HepG2 (cell line): ENCODE measurements around the gene ING2. TPM values are rescaled to one million over a fixed set of nuclear protein-coding genes. Genes with fewer than 3 reads are reported as not detected.

Experiments
- CC2D1A ChIP-seq: sonication (generic); formaldehyde crosslinking; IDR thresholded peaks from 2 replicates; pipeline ENCODE4 v1.8.1; 2023; ENCODE audit warnings: mild to moderate bottlenecking, missing genetic modification reagents
- FOXP4 ChIP-seq: sonication (generic); formaldehyde crosslinking; IDR thresholded peaks from 2 replicates; pipeline ENCODE4 v1.4.0; 2020; ENCODE audit warnings: missing genetic modification reagents
- GMEB1 ChIP-seq: sonication (generic); formaldehyde crosslinking; IDR thresholded peaks from 2 replicates; pipeline ENCODE4 v1.5.1; 2020; ENCODE audit warnings: missing genetic modification reagents, mild to moderate bottlenecking, borderline replicate concordance
- MEF2D ChIP-seq: sonication (generic); formaldehyde crosslinking; IDR thresholded peaks from 2 replicates; pipeline ENCODE4 v1.5.1; 2020; ENCODE audit warnings: mild to moderate bottlenecking, missing genetic modification reagents
- MYC ChIP-seq: sonication (generic); formaldehyde crosslinking; IDR thresholded peaks from 2 replicates; pipeline ENCODE4 v1.9.0; 2021; ENCODE audit warnings: missing genetic modification reagents, borderline replicate concordance
- NFE2 ChIP-seq: sonication (generic); formaldehyde crosslinking; IDR thresholded peaks from 2 replicates; pipeline ENCODE4 v1.4.0; 2020; ENCODE audit warnings: missing genetic modification reagents
- SIN3B ChIP-seq: fragments of 150-350 bp; IDR thresholded peaks from 2 replicates; pipeline ENCODE4 v1.6.1; 2014; ENCODE audit warnings: low read length
- SMC3 ChIP-seq: IDR thresholded peaks from 2 replicates; pipeline ENCODE4 v1.6.1; 2011; ENCODE audit warnings: low read length, improper control_type of control experiment
- SRY ChIP-seq: sonication (generic); formaldehyde crosslinking; IDR thresholded peaks from 2 replicates; pipeline ENCODE4 v1.8.0; 2022; ENCODE audit warnings: mild to moderate bottlenecking, missing genetic modification reagents
- ZNF263 ChIP-seq: sonication (generic); formaldehyde crosslinking; IDR thresholded peaks from 2 replicates; pipeline ENCODE4 v1.4.0; 2020; ENCODE audit warnings: missing genetic modification reagents
- ZNF598 ChIP-seq: sonication (generic); formaldehyde crosslinking; IDR thresholded peaks from 2 replicates; pipeline ENCODE4 v1.5.1; 2020; ENCODE audit warnings: mild to moderate bottlenecking, missing genetic modification reagents, borderline replicate concordance
- ZNF775 ChIP-seq: sonication (generic); formaldehyde crosslinking; IDR thresholded peaks from 2 replicates; pipeline ENCODE4 v1.4.0; 2020; ENCODE audit warnings: missing genetic modification reagents, mild to moderate bottlenecking, moderate library complexity, borderline replicate concordance
- ZSCAN20 ChIP-seq: sonication (generic); formaldehyde crosslinking; IDR thresholded peaks from 2 replicates; pipeline ENCODE4 v1.4.0; 2020; ENCODE audit warnings: missing genetic modification reagents, mild to moderate bottlenecking, borderline replicate concordance
- polyA plus RNA-seq, 8 experiments: library from polyadenylated mRNA; depleted of rRNA in 3 of 8; stranded (reverse) in 7 of 8; unstranded in 1 of 8; fragments of >200 nt; fragmentation: Illumina TruSeq in 4 of 8; extraction: Trizol in 4 of 8; gene quantifications; 2 replicates each; pipeline versions ENCODE4 v1.2.1 to v1.2.3, GENCODE V29; 2011 to 2016; ENCODE audit warnings: low read depth in 4 of 8, missing spikeins in 1 of 8, mixed read lengths in 1 of 8; ENCODE audit not compliant: insufficient read depth in 1 of 8
- total RNA-seq, 5 experiments: library from RNA; depleted of rRNA; stranded (reverse); fragments of >200 nt; fragmentation: Illumina TruSeq; extraction: Trizol; gene quantifications; 2 replicates each; pipeline ENCODE4 v1.2.3, GENCODE V29; 2016; ENCODE audit warnings: low read depth in 1 of 5
- TF ChIP-seq, protein P1 (sequence below): sonication (generic); formaldehyde crosslinking; IDR thresholded peaks from 2 replicates; pipeline ENCODE4 v1.5.0; 2020; ENCODE audit warnings: mild to moderate bottlenecking, missing genetic modification reagents
- TF ChIP-seq, protein P2 (sequence below): sonication (generic); formaldehyde crosslinking; IDR thresholded peaks from 2 replicates; pipeline ENCODE4 v1.4.0; 2020; ENCODE audit warnings: mild to moderate bottlenecking, missing genetic modification reagents
- TF ChIP-seq, protein P3 (sequence below): sonication (generic); formaldehyde crosslinking; IDR thresholded peaks from 2 replicates; pipeline ENCODE4 v1.5.0; 2020; ENCODE audit warnings: mild to moderate bottlenecking, missing genetic modification reagents

Gene ING2
- total and polyA plus RNA-seq, 2 of the 13 experiments (the other 11 are each of a cell fraction or from before 2014, with no cell fraction given): 6.6 to 12.4 TPM

DNA sequence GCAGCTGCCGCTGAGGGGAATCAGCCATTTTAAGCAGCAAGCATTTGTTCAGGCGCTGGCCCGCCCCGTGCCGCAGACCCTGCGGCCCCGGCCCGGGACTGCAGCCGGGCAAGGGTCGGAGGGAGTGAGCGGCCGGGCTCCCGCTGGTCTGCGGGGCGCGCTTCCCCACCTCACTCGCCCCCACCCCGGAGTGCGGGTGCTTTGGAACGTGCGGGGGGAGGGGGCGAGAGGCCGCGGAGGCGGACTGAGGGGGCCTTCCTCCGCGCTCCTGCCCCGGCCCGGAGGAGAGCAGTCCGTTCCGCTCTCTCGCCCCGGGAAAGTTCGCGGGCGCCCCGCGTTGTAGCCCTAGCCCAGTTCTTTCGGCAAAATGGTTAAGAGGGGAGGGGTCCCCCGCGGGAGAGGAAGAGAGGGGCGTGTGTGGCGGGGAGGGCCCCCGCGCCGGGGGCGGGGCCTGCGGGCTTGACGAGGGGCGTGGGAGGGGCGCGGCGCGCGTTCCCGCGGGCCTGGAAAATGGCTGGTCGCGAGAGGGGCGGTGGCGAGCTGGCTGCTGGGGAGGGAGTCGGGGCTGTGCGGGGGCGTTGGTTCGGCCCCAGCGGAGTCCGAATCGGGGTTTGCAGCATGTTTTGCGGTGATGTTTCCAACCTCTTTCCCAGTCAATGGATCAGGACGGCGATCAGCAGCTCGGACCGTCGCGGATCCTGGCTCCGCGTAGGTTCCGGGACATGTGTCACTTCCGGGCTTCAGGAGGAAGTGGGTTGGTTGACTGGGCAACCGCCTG lies 942 bp downstream of the ING2 start (continued):
- TF ChIP-seq FOXP4: 0 out of 2 replicates have a peak, but pooled peaks have one; percentile 13
- TF ChIP-seq, protein P1, sequence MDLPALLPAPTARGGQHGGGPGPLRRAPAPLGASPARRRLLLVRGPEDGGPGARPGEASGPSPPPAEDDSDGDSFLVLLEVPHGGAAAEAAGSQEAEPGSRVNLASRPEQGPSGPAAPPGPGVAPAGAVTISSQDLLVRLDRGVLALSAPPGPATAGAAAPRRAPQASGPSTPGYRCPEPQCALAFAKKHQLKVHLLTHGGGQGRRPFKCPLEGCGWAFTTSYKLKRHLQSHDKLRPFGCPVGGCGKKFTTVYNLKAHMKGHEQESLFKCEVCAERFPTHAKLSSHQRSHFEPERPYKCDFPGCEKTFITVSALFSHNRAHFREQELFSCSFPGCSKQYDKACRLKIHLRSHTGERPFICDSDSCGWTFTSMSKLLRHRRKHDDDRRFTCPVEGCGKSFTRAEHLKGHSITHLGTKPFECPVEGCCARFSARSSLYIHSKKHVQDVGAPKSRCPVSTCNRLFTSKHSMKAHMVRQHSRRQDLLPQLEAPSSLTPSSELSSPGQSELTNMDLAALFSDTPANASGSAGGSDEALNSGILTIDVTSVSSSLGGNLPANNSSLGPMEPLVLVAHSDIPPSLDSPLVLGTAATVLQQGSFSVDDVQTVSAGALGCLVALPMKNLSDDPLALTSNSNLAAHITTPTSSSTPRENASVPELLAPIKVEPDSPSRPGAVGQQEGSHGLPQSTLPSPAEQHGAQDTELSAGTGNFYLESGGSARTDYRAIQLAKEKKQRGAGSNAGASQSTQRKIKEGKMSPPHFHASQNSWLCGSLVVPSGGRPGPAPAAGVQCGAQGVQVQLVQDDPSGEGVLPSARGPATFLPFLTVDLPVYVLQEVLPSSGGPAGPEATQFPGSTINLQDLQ (CRISPR knock-in tag): no peak
- TF ChIP-seq ZNF775: no peak
- TF ChIP-seq ZSCAN20 (CRISPR knock-in tag): no peak
- TF ChIP-seq SIN3B: no peak
- peak; percentile 13; the same call in 1 of the 2 replicates for TF ChIP-seq ZNF263 (CRISPR knock-in tag)
- no peak for TF ChIP-seq CC2D1A (CRISPR knock-in tag)
- TF ChIP-seq ZNF598: 0 out of 2 replicates have a peak, but pooled peaks have one; percentile 40
- TF ChIP-seq, protein P2, sequence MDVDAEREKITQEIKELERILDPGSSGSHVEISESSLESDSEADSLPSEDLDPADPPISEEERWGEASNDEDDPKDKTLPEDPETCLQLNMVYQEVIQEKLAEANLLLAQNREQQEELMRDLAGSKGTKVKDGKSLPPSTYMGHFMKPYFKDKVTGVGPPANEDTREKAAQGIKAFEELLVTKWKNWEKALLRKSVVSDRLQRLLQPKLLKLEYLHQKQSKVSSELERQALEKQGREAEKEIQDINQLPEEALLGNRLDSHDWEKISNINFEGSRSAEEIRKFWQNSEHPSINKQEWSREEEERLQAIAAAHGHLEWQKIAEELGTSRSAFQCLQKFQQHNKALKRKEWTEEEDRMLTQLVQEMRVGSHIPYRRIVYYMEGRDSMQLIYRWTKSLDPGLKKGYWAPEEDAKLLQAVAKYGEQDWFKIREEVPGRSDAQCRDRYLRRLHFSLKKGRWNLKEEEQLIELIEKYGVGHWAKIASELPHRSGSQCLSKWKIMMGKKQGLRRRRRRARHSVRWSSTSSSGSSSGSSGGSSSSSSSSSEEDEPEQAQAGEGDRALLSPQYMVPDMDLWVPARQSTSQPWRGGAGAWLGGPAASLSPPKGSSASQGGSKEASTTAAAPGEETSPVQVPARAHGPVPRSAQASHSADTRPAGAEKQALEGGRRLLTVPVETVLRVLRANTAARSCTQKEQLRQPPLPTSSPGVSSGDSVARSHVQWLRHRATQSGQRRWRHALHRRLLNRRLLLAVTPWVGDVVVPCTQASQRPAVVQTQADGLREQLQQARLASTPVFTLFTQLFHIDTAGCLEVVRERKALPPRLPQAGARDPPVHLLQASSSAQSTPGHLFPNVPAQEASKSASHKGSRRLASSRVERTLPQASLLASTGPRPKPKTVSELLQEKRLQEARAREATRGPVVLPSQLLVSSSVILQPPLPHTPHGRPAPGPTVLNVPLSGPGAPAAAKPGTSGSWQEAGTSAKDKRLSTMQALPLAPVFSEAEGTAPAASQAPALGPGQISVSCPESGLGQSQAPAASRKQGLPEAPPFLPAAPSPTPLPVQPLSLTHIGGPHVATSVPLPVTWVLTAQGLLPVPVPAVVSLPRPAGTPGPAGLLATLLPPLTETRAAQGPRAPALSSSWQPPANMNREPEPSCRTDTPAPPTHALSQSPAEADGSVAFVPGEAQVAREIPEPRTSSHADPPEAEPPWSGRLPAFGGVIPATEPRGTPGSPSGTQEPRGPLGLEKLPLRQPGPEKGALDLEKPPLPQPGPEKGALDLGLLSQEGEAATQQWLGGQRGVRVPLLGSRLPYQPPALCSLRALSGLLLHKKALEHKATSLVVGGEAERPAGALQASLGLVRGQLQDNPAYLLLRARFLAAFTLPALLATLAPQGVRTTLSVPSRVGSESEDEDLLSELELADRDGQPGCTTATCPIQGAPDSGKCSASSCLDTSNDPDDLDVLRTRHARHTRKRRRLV (CRISPR knock-in tag): no peak
- no peak for TF ChIP-seq NFE2
- 0 out of 2 replicates have a peak, but pooled peaks have one; percentile 35 for TF ChIP-seq MEF2D
- TF ChIP-seq MYC (CRISPR knock-in tag): peak; percentile 50
- TF ChIP-seq, protein P3, sequence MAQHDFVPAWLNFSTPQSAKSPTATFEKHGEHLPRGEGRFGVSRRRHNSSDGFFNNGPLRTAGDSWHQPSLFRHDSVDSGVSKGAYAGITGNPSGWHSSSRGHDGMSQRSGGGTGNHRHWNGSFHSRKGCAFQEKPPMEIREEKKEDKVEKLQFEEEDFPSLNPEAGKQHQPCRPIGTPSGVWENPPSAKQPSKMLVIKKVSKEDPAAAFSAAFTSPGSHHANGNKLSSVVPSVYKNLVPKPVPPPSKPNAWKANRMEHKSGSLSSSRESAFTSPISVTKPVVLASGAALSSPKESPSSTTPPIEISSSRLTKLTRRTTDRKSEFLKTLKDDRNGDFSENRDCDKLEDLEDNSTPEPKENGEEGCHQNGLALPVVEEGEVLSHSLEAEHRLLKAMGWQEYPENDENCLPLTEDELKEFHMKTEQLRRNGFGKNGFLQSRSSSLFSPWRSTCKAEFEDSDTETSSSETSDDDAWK (CRISPR knock-in tag): no peak
- TF ChIP-seq SMC3: no peak
- peak; percentile 61 for TF ChIP-seq GMEB1
- no peak for TF ChIP-seq SRY (CRISPR knock-in tag)
